IMR-90 (cell line): ENCODE results near the gene JAKMIP1.

Source experiments
- POLR2A ChIP-seq: IDR thresholded peaks from 2 replicates; pipeline ENCODE4 v1.6.1; 2012; ENCODE audit warnings: mild to moderate bottlenecking, low read depth, low read length
- SMC3 ChIP-seq: fragments of 150-350 bp; IDR thresholded peaks from 2 replicates; pipeline ENCODE4 v1.6.1; 2016; ENCODE audit warnings: low read depth, mild to moderate bottlenecking, antibody characterized with exemption, low read length, moderate library complexity
- USF2 ChIP-seq: fragments of 150-350 bp; IDR thresholded peaks from 2 replicates; pipeline ENCODE4 v1.6.1; 2017; ENCODE audit warnings: mild to moderate bottlenecking, antibody characterized with exemption, low read length, low read depth
- TF ChIP-seq, protein P1 (sequence below): conservative IDR thresholded peaks from 2 replicates; pipeline ENCODE4 v1.5.1; 2012; ENCODE audit warnings: mild to moderate bottlenecking, low read depth, low read length, improper control_type of control experiment

DNA sequence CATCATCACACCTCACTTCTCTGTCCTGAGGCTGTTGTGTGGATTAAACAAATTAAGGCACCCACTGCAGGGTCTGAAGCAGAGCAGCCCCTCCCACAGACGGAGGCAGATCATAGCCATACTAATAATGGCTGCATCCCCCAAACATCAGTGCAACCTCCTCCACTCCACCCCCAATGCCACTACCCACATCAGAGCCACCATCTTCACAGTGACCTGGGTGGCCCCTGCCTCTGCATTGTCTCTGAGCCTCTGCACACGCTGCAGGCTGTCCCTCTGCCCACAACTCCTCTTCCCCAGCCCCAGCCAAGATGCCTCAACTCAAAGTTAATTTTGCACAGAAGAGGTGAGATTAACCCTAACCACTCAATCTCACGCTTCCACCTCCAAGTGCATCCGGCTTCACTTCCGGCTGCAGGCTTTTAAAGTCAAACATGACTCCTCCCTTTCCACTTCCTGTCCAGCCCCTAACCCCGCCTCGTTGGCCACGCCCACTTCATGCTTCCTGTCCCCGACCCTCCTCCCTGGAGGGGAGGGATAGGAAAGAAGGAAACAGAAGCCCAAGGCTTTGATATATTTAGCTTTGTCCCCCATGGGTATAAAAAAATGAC is 22.7 kb downstream of the JAKMIP1 start:
- TF ChIP-seq, protein P1, sequence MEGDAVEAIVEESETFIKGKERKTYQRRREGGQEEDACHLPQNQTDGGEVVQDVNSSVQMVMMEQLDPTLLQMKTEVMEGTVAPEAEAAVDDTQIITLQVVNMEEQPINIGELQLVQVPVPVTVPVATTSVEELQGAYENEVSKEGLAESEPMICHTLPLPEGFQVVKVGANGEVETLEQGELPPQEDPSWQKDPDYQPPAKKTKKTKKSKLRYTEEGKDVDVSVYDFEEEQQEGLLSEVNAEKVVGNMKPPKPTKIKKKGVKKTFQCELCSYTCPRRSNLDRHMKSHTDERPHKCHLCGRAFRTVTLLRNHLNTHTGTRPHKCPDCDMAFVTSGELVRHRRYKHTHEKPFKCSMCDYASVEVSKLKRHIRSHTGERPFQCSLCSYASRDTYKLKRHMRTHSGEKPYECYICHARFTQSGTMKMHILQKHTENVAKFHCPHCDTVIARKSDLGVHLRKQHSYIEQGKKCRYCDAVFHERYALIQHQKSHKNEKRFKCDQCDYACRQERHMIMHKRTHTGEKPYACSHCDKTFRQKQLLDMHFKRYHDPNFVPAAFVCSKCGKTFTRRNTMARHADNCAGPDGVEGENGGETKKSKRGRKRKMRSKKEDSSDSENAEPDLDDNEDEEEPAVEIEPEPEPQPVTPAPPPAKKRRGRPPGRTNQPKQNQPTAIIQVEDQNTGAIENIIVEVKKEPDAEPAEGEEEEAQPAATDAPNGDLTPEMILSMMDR, result no peak
- no peak for TF ChIP-seq USF2
- no peak for TF ChIP-seq POLR2A
- TF ChIP-seq SMC3, result no peak
